ENCODE measurements around the gene PSMB7.
"Not testable (repeated sequence)": the region's sequence is repeated elsewhere in the genome, so short reads cannot be mapped to it uniquely, and the experiment has no call there.

PSMB7 gene

DNA sequence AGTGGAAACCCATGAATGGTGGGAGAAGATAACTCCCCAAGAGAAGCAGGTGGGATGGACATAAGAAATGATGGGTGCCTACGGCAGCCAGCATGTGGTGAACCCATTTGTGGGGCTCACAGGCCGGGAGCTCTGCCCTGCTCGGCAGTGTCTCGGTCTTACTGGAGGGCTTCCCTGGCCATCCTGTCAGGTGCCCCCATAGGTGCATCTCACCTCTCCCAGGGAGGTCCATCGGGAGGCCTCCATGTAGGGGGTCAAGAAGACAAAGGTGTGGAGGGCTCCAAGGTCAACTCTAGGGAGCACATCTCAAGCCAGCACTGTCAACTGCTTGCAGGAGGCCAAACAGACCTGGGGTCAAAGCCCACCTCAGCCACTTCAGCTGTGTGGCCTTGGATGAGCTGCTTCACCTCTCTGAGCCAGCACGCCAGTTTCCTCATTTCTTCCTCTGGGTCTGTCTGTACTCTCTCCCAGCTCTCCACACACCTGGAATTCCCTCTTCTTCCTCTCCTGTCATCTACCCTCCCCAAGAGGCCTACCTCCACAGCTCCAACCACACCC, 24.5 kb upstream of the PSMB7 start:
- no peaks in the 10 kb centered on the region for H3K36me3 ChIP-seq (ENCODE audit: insufficient read depth, low read length)
- no peak for TF ChIP-seq EZH2 (IDR thresholded peaks at IDR 0.05)
- no peak for TF ChIP-seq POLR2AphosphoS5 (IDR thresholded peaks at IDR 0.05; ENCODE audit: borderline replicate concordance, low read depth, low read length)
- TF ChIP-seq FOXP2 (optimal IDR thresholded peaks at IDR 0.05; ENCODE audit: control extremely low read depth, extremely low read length, insufficient read depth) = no peak
- no peaks in the 10 kb centered on the region for H3K9me3 ChIP-seq (ENCODE audit: low read depth, low read length)
- DNase-seq (ENCODE audit: low read depth, low spot score) = no peak
- no peak overlapping the region for H3K27ac ChIP-seq
- H3K4me3 ChIP-seq = no peak overlapping the region
- H3K9ac ChIP-seq (ENCODE audit: insufficient read length) = no peak overlapping the region

DNA sequence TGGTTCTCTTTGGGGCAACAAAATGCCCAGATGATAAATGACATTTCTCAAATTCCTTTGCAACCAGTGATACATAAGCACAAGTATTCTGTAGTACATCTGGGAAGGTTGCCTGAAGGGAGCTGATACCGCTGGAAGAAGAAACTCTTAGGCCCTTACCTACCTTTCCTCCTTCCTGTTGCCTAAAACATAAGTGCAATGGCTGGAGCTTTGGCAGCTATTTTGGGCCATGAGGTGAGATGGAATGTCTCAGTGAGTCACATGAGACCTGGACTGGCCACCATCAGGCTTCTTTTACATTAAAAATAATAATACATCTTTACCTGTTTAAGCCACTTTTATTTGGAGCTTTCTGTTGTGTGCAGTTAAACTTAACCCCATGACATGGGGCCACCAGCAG, 23.8 kb upstream of the PSMB7 start:
- Histone ChIP-seq H3K36me3 (ENCODE audit: insufficient read depth, low read length) (no peaks in the 10 kb centered on the region), H3K9me3 (ENCODE audit: low read depth, low read length) (no peaks in the 10 kb centered on the region), H3K9ac (ENCODE audit: insufficient read length) (no peak overlapping the region), H3K27ac (no peak overlapping the region), H3K4me3 (no peak overlapping the region)
- DNase-seq (ENCODE audit: low read depth, low spot score) = no peak
- no peak for TF ChIP-seq FOXP2 (optimal IDR thresholded peaks at IDR 0.05; ENCODE audit: control extremely low read depth, extremely low read length, insufficient read depth)
- no peak for TF ChIP-seq EZH2 (IDR thresholded peaks at IDR 0.05)

- no peak for DNase-seq (ENCODE audit: low read depth, low spot score)
- no peak for TF ChIP-seq POLR2AphosphoS5 (IDR thresholded peaks at IDR 0.05; ENCODE audit: borderline replicate concordance, low read depth, low read length)
- TF ChIP-seq EZH2 (IDR thresholded peaks at IDR 0.05) = no peak
- TF ChIP-seq FOXP2 (optimal IDR thresholded peaks at IDR 0.05; ENCODE audit: control extremely low read depth, extremely low read length, insufficient read depth) = no peak
- Histone ChIP-seq H3K9me3 (ENCODE audit: low read depth, low read length) (no peaks in the 10 kb centered on the region), H3K36me3 (ENCODE audit: insufficient read depth, low read length) (no peaks in the 10 kb centered on the region), H3K9ac (ENCODE audit: insufficient read length) (no peak overlapping the region), H3K27ac (no peak overlapping the region), H3K4me3 (no peak overlapping the region)
Measured at GRCh38 chr9:124438091-124438490, 22.8 kb upstream of the PSMB7 start.

DNA sequence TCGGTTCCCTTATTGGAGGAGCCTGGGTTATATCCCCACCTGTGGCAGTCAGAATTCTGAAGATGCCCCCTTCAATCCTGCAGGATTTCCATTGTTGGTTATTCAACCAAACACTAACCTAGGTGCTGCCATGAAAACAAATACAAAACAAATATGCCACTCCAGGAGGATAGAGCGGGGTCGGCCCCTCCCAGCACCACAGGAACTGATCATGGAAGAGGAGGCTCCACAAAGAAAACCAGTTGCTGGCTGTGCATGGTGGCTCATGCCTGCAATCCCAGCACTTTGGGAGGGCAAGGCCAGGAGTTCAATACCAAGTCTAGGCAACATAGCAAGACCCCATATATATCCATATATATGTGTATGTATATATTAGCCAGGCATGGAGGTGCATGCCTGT, 21.8 kb upstream of the PSMB7 start:
- H3K4me3 ChIP-seq = no peak overlapping the region
- no peak for DNase-seq (ENCODE audit: low read depth, low spot score)
- no peak overlapping the region for H3K27ac ChIP-seq
- no peaks in the 10 kb centered on the region for H3K9me3 ChIP-seq (ENCODE audit: low read depth, low read length)
- no peaks in the 10 kb centered on the region for H3K36me3 ChIP-seq (ENCODE audit: insufficient read depth, low read length)
- TF ChIP-seq POLR2AphosphoS5 (IDR thresholded peaks at IDR 0.05; ENCODE audit: borderline replicate concordance, low read depth, low read length) = no peak
- TF ChIP-seq EZH2 (IDR thresholded peaks at IDR 0.05) = no peak
- H3K9ac ChIP-seq (ENCODE audit: insufficient read length) = no peak overlapping the region

DNA sequence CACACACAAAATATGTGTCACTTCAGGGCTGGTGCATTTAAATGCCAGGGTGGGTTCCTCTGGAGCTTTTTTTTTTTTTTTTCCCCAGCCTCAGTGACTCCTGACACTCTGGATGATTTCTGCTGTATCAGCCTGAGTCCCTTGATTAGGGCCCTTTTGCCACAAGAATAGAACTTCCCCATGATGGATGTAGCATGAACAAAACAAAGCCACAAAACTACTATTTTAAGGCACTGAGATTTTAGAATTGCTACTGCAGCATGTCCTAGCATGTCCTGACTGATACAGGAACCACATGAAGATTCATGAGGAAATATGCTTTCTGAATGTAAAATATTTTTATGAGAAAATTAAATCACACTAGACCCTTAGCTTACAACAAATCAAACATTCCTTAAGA, 21.1 kb upstream of the PSMB7 start:
- Histone ChIP-seq H3K4me3 (no peak overlapping the region), H3K36me3 (ENCODE audit: insufficient read depth, low read length) (no peaks in the 10 kb centered on the region), H3K9me3 (ENCODE audit: low read depth, low read length) (no peaks in the 10 kb centered on the region), H3K9ac (ENCODE audit: insufficient read length) (no peak overlapping the region), H3K27ac (no peak overlapping the region)
- TF ChIP-seq POLR2AphosphoS5 (IDR thresholded peaks at IDR 0.05; ENCODE audit: borderline replicate concordance, low read depth, low read length) = no peak
- TF ChIP-seq EZH2 (IDR thresholded peaks at IDR 0.05) = no peak
- no peak for TF ChIP-seq FOXP2 (optimal IDR thresholded peaks at IDR 0.05; ENCODE audit: control extremely low read depth, extremely low read length, insufficient read depth)
- no peak for DNase-seq (ENCODE audit: low read depth, low spot score)

GRCh38 chr9:124429530-124429867, 14.3 kb upstream of the PSMB7 start:
- H3K9ac ChIP-seq (ENCODE audit: insufficient read length) = no peak overlapping the region
- no peak for TF ChIP-seq POLR2AphosphoS5 (IDR thresholded peaks at IDR 0.05; ENCODE audit: borderline replicate concordance, low read depth, low read length)
- TF ChIP-seq FOXP2 (optimal IDR thresholded peaks at IDR 0.05; ENCODE audit: control extremely low read depth, extremely low read length, insufficient read depth) = no peak
- no peak for TF ChIP-seq EZH2 (IDR thresholded peaks at IDR 0.05)
- no peak overlapping the region for H3K4me3 ChIP-seq
- H3K36me3 ChIP-seq (ENCODE audit: insufficient read depth, low read length) = no peaks in the 10 kb centered on the region
- no peak overlapping the region for H3K27ac ChIP-seq
- no peak for DNase-seq (ENCODE audit: low read depth, low spot score)
- H3K9me3 ChIP-seq (ENCODE audit: low read depth, low read length) = no peaks in the 10 kb centered on the region

- Histone ChIP-seq H3K36me3 (ENCODE audit: insufficient read depth, low read length) (no peaks in the 10 kb centered on the region), H3K9ac (ENCODE audit: insufficient read length) (no peak overlapping the region), H3K4me3 (no peak overlapping the region), H3K9me3 (ENCODE audit: low read depth, low read length) (no peaks in the 10 kb centered on the region), H3K27ac (no peak overlapping the region)
- DNase-seq (ENCODE audit: low read depth, low spot score) = no peak
- TF ChIP-seq FOXP2 (optimal IDR thresholded peaks at IDR 0.05; ENCODE audit: control extremely low read depth, extremely low read length, insufficient read depth) (no peak), EZH2 (IDR thresholded peaks at IDR 0.05) (no peak), POLR2AphosphoS5 (IDR thresholded peaks at IDR 0.05; ENCODE audit: borderline replicate concordance, low read depth, low read length) (no peak)
Measured at GRCh38 chr9:124428751-124429529, 13.7 kb upstream of the PSMB7 start.

DNA sequence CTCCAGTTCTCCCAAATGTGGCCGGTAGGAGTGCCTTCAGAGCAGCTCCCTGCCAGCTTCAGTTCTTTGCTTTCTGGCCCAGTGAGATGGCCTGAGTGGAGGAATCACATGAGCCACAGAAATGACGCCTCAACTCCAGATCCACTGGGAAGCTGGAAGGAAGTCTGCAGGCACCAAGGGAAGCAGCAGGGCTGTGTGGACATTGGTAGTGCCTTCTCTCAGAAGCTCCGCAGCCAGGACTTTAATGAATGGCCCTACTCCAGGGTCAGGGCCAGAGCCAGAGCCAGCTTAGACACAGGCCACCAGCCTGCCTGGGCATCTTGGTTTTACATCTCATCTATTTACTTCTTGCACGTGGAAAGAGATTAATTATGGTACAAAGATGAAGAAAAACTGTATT, 12.0 kb upstream of the PSMB7 start:
- DNase-seq (ENCODE audit: low read depth, low spot score) = no peak
- TF ChIP-seq EZH2 (IDR thresholded peaks at IDR 0.05) (no peak), POLR2AphosphoS5 (IDR thresholded peaks at IDR 0.05; ENCODE audit: borderline replicate concordance, low read depth, low read length) (no peak), FOXP2 (optimal IDR thresholded peaks at IDR 0.05; ENCODE audit: control extremely low read depth, extremely low read length, insufficient read depth) (no peak)
- Histone ChIP-seq H3K27ac (no peak overlapping the region), H3K9me3 (ENCODE audit: low read depth, low read length) (no peaks in the 10 kb centered on the region), H3K36me3 (ENCODE audit: insufficient read depth, low read length) (no peaks in the 10 kb centered on the region), H3K4me3 (no peak overlapping the region), H3K9ac (ENCODE audit: insufficient read length) (no peak overlapping the region)

DNA sequence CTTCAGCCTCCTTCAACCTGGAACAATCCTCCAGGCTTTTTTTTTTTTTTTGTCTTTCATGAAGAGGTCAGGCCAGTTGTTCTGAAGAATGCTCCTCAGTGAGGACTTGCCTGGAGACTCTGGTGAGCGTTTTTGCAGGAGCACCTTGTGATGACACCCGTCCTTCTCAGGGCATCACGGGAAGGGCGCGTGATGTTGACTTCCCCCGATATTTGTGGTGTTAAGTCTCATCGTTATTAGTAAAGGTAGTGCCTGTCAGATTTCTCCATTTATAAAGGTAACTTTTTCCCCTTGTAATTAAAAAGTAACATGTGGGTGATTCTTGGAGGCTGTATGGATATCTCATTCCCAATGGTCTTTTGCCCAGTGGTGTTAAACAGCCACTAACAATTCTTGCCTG, 11.1 kb upstream of the PSMB7 start:
- TF ChIP-seq POLR2AphosphoS5 (IDR thresholded peaks at IDR 0.05; ENCODE audit: borderline replicate concordance, low read depth, low read length) (no peak), EZH2 (IDR thresholded peaks at IDR 0.05) (no peak), FOXP2 (optimal IDR thresholded peaks at IDR 0.05; ENCODE audit: control extremely low read depth, extremely low read length, insufficient read depth) (no peak)
- H3K9ac ChIP-seq (ENCODE audit: insufficient read length) = no peak overlapping the region
- no peak overlapping the region for H3K4me3 ChIP-seq
- no peak for DNase-seq (ENCODE audit: low read depth, low spot score)
- H3K9me3 ChIP-seq (ENCODE audit: low read depth, low read length) = no peaks in the 10 kb centered on the region
- no peaks in the 10 kb centered on the region for H3K36me3 ChIP-seq (ENCODE audit: insufficient read depth, low read length)
- H3K27ac ChIP-seq = no peak overlapping the region

DNA sequence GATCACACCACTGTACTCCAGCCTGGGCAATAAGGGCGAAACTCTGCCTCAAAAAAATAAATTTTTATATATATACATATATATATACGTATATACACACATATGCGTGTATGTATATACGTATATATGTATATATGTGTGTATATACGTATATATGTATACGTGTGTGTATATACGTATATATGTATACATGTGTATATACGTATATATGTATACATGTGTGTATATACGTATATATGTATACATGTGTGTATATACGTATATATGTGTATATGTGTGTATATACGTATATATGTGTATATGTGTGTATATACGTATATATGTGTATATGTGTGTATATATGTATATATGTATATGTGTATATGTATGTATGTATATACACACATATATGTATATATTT, 10.5 kb upstream of the PSMB7 start:
- not testable (repeated sequence) for H3K9ac ChIP-seq (ENCODE audit: insufficient read length); H3K36me3 ChIP-seq (ENCODE audit: insufficient read depth, low read length)

More for the DNA sequence above, 10.5 kb upstream of the PSMB7 start:
- not testable (repeated sequence) for H3K9me3 ChIP-seq (ENCODE audit: low read depth, low read length); H3K27ac ChIP-seq; H3K4me3 ChIP-seq; DNase-seq (ENCODE audit: low read depth, low spot score)

Measured in SK-N-MC (cell line).